ENCODE results near the gene APOBEC3F. TPM values are rescaled to one million over a fixed set of nuclear protein-coding genes. Genes with fewer than 3 reads are reported as not detected.

Gene APOBEC3F
- total and polyA plus RNA-seq, 2 of the 13 experiments (the other 11 are each of a cell fraction or from before 2014, with no cell fraction given) = 2.9 to 3.7 TPM

DNA sequence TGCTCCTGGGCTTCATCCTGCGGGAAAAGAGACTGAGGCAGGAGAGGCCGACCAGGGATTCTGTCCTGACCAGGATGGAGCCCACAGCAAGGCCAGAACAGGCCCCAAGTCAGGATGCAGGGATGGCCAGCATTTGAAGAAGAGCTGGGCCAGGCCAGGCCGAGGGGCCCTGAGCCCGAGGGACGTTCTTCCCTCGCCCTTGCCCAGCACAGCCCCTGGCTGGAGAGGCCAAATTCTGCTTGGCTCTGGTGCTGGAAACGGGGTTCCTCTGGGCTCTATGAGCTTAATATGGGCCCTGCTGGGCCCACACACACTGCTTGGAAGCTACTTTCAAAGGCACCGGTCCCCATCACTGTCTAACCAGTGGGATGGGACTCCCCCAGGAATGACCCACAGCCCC, 44.0 kb downstream of the APOBEC3F start:
- no peak overlapping the region for H3K4me3 ChIP-seq (replicated peaks in 1 of 3; ENCODE audit: insufficient read depth in 1 of 3, low read depth in 2 of 3, low read length in 3 of 3)
- 86% methylated on average over 1 of the region's 8 CpGs for WGBS (ENCODE audit: low lambda C conversion rate)
- CTCF ChIA-PET (ENCODE audit: low intra/inter-chr PET ratio, low total read pairs) = no interaction called here

DNA sequence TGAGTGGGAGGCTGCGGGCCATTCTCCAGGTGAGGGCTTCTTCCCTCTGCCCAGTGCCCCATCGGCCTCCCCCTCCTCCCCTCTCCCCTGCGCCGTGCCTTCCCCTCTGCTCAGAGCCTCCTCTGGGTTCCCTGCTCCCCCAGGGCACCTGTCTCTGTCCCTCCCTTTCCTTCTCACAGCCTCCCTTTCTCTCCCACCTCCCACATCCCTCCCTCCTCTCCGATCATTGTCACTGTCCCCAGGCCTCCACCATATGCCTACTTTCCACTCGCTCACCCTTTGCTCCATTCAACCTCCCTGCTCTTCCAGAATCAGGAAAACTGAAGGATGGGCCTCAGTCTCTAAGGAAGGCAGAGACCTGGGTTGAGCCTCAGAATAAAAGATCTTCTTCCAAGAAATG, 46.4 kb downstream of the APOBEC3F start:
- CTCF ChIA-PET (ENCODE audit: low intra/inter-chr PET ratio, low total read pairs) = no interaction called here

More for the DNA sequence above, 44.0 kb downstream of the APOBEC3F start:
- H4K20me1 ChIP-seq (ENCODE audit: insufficient read depth, low read length) = no peaks in the 10 kb centered on the region
- DNase-seq (ENCODE audit: low spot score) (no peak), ATAC-seq (no peak), FAIRE-seq (no peak)
- H3K27ac ChIP-seq (ENCODE audit: extremely low read length, insufficient read depth, low read length) = no peak overlapping the region
- H3K4me1 ChIP-seq (ENCODE audit: insufficient read depth, low read length) = no peaks in the 10 kb centered on the region
- H3K27me3 ChIP-seq (ENCODE audit: control insufficient read depth in 1 of 2, insufficient read depth in 2 of 2, low read length in 2 of 2) = peaks cover 0 to 16% of the 10 kb centered on the region in 2 experiments; a peak in 2 of 5 replicates
- H3K36me3 ChIP-seq (replicated peaks in 1 of 2; ENCODE audit: control insufficient read depth in 1 of 2, insufficient read depth in 2 of 2, low read length in 2 of 2) = no peaks in the 10 kb centered on the region
- H3K9ac ChIP-seq (ENCODE audit: insufficient read depth, low read depth, low read length) = no peak overlapping the region
- no peaks in the 10 kb centered on the region for H3K79me2 ChIP-seq (ENCODE audit: insufficient read depth, low read length)
- no peak overlapping the region for H2AFZ ChIP-seq (ENCODE audit: low read length)
- intact Hi-C loops (cut with micrococcal nuclease; ENCODE audit: unreplicated experiment) (no loop called here), in situ Hi-C loops (cut with HindIII; ENCODE audit: extremely low pct_ligation_motif_present, low pct_unique_long_range_greater_than_20kb) (no loop called here)
- BruUV-seq (replicated peaks) = no TSS peak
- POLR2A ChIA-PET = no interaction called here
- no peak overlapping the region for H3K4me2 ChIP-seq (ENCODE audit: low read depth, low read length)
- no peaks in the 10 kb centered on the region for H3K9me3 ChIP-seq (ENCODE audit: low read length)
- TF ChIP-seq MYC (CRISPR knock-in tag; IDR thresholded peaks at IDR 0.05; ENCODE audit: borderline replicate concordance) = no peak

More for the DNA sequence above, 46.4 kb downstream of the APOBEC3F start:
- no peak overlapping the region for H3K4me3 ChIP-seq (replicated peaks in 1 of 3; ENCODE audit: insufficient read depth in 1 of 3, low read depth in 2 of 3, low read length in 3 of 3)
- no peak for DNase-seq (ENCODE audit: low spot score)
- 57% methylated on average over 6 of the region's 6 CpGs for WGBS (ENCODE audit: low lambda C conversion rate)
- H3K36me3 ChIP-seq (replicated peaks in 1 of 2; ENCODE audit: control insufficient read depth in 1 of 2, insufficient read depth in 2 of 2, low read length in 2 of 2) = no peaks in the 10 kb centered on the region
- in situ Hi-C loops (cut with HindIII; ENCODE audit: extremely low pct_ligation_motif_present, low pct_unique_long_range_greater_than_20kb) = no loop called here
- H3K4me2 ChIP-seq (ENCODE audit: low read depth, low read length) = no peak overlapping the region
- H4K20me1 ChIP-seq (ENCODE audit: insufficient read depth, low read length) = no peaks in the 10 kb centered on the region
- H3K27me3 ChIP-seq (ENCODE audit: control insufficient read depth in 1 of 2, insufficient read depth in 2 of 2, low read length in 2 of 2) = peaks cover 12 to 40% of the 10 kb centered on the region in 2 experiments; a peak in 4 of 5 replicates
- H3K9me3 ChIP-seq (ENCODE audit: low read length) = no peaks in the 10 kb centered on the region
- no TSS peak for BruUV-seq (replicated peaks)
- POLR2A ChIA-PET = no interaction called here
- TF ChIP-seq ZSCAN29 (CRISPR knock-in tag; conservative IDR thresholded peaks at IDR 0.05) (no peak), THYN1 (CRISPR knock-in tag; IDR thresholded peaks at IDR 0.05; ENCODE audit: borderline replicate concordance, low read depth) (no peak), CAMTA2 (CRISPR knock-in tag; IDR thresholded peaks at IDR 0.05; ENCODE audit: borderline replicate concordance) (no peak), SNAI1 (CRISPR knock-in tag; IDR thresholded peaks at IDR 0.05; ENCODE audit: borderline replicate concordance) (no peak)
- TF ChIP-seq, protein P1, sequence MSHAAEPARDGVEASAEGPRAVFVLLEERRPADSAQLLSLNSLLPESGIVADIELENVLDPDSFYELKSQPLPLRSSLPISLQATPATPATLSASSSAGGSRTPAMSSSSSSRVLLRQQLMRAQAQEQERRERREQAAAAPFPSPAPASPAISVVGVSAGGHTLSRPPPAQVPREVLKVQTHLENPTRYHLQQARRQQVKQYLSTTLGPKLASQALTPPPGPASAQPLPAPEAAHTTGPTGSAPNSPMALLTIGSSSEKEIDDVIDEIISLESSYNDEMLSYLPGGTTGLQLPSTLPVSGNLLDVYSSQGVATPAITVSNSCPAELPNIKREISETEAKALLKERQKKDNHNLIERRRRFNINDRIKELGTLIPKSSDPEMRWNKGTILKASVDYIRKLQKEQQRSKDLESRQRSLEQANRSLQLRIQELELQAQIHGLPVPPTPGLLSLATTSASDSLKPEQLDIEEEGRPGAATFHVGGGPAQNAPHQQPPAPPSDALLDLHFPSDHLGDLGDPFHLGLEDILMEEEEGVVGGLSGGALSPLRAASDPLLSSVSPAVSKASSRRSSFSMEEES (CRISPR knock-in tag; IDR thresholded peaks at IDR 0.05) = no peak
- TF ChIP-seq, protein P2, sequence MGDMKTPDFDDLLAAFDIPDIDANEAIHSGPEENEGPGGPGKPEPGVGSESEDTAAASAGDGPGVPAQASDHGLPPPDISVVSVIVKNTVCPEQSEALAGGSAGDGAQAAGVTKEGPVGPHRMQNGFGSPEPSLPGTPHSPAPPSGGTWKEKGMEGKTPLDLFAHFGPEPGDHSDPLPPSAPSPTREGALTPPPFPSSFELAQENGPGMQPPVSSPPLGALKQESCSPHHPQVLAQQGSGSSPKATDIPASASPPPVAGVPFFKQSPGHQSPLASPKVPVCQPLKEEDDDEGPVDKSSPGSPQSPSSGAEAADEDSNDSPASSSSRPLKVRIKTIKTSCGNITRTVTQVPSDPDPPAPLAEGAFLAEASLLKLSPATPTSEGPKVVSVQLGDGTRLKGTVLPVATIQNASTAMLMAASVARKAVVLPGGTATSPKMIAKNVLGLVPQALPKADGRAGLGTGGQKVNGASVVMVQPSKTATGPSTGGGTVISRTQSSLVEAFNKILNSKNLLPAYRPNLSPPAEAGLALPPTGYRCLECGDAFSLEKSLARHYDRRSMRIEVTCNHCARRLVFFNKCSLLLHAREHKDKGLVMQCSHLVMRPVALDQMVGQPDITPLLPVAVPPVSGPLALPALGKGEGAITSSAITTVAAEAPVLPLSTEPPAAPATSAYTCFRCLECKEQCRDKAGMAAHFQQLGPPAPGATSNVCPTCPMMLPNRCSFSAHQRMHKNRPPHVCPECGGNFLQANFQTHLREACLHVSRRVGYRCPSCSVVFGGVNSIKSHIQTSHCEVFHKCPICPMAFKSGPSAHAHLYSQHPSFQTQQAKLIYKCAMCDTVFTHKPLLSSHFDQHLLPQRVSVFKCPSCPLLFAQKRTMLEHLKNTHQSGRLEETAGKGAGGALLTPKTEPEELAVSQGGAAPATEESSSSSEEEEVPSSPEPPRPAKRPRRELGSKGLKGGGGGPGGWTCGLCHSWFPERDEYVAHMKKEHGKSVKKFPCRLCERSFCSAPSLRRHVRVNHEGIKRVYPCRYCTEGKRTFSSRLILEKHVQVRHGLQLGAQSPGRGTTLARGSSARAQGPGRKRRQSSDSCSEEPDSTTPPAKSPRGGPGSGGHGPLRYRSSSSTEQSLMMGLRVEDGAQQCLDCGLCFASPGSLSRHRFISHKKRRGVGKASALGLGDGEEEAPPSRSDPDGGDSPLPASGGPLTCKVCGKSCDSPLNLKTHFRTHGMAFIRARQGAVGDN (CRISPR knock-in tag; IDR thresholded peaks at IDR 0.05) = no peak
- intact Hi-C loops (cut with micrococcal nuclease; ENCODE audit: unreplicated experiment) = no loop called here
- no peak for FAIRE-seq
- no peak overlapping the region for H3K9ac ChIP-seq (ENCODE audit: insufficient read depth, low read depth, low read length)
- H3K79me2 ChIP-seq (ENCODE audit: insufficient read depth, low read length) = no peaks in the 10 kb centered on the region
- H3K27ac ChIP-seq (ENCODE audit: extremely low read length, insufficient read depth, low read length) = no peak overlapping the region
- H3K4me1 ChIP-seq (ENCODE audit: insufficient read depth, low read length) = no peaks in the 10 kb centered on the region
- H2AFZ ChIP-seq (ENCODE audit: low read length) = no peak overlapping the region
- ATAC-seq = no peak
